Fibroblast of skin of scalp (primary cell): ENCODE measurements around the gene DVL1.
A peak's percentile ranks its signal among the peaks of the same experiment; 100 is the strongest.

Source experiments
- DNase-seq: peaks from one replicate; pipeline ENCODE4 v3.0.0-alpha.2; 2013

The DVL1 gene

DNA sequence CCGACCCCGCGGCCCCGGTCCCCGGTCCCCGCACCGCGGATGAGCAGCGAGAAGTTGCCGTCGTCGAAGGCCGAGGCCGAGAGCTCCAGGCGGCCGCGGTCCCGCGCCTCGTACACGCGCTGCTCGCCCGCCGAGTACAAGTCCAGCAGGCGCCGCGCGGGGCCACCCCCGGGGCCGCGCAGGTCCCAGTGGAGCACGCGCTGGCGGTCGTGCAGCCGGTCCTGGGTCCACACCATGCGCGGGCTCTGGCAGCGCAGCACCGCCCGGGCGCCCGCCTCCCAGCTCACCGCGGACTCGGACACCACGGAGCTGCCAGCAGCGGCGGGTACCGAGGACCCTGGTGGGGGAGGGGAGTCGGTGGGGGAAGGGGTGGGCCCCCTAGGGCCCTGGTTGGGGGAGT, 6.2 kb upstream of the DVL1 start:
- DNase-seq: no peak

DNA sequence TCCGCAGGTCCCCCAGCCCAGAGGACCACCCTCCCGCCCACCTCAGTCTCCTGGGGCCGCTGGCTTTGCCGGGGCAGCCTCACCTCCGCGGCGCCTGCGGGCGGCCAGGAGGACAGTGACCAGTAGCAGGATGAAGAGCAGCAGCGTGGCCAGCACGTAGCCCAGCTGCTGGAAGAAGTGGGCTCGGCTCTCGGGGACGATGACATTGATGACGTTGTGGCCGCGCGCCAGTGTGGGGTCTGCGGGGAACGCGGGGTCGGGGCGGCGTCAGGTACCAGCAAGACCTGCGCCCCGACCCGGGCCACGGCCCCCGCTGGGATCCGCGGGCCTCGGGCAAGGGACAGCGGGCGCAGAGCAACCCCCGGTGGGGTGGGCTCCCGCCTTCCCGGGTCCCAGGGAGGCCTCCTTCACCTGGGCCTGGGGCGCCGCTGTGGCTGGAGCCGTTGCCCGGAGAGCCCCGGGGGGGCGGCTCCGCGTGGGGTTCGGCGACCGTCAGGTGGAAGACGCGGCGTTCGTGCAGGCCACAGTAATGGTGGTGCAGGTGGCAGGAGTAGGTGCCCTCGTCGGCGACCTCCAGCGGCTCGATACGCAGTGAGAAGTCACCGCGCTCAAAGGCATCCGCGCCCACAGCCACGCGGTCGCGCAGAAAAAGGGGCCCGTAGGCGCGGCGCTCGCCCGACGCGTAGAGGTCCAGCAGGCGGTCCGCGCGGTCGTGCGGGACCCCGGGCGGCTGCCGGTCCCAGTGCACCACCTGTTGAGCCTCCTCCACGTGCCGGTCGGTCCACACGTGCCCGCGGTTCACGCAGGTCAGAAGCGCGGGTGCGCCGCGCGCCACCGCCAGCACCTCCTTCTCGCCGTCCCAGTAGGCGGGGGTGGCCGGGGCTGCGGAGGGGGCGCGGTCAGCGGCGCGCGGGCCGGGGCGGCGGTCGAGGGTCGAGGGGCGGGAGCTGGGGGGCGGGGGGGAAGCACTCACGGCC, 5.3 kb upstream of the DVL1 start:
- no peak for DNase-seq

GRCh38 chr1:1353389-1354151, 4.4 kb upstream of the DVL1 start:
- no peak for DNase-seq

DNA sequence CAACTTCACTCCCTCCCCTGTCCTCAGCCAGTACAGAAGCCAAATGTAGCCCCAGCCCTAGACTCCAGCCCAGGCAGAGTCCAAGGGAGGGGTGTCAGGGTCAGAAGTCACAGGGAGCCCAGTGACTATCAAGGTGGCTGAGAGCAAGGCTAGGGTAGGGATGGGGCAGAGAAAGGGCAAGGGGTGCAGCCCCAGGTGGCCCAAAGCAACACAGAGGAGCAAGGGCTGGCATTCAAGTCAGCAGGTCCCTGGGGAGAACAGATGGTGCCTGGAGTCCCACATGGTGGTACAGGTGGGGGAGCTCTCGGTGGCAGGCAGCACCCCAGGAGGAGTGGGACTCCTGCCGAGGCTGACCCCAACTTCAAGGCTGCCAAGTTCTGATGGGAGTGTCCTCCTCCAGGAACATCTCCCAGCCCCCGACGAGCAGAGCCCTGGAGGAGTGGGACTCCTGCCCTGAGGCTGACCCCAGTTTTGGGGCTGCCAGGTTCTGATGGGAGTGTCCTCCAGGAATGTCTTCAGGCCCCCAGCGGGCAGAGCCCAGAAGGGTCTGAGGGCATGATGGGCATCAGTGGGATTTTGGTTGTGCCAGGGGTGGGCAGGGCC, 3.7 kb upstream of the DVL1 start:
- DNase-seq: no peak

- peak; percentile 41 for DNase-seq
Measured at GRCh38 chr1:1351511-1352427, 2.6 kb upstream of the DVL1 start.

DNA sequence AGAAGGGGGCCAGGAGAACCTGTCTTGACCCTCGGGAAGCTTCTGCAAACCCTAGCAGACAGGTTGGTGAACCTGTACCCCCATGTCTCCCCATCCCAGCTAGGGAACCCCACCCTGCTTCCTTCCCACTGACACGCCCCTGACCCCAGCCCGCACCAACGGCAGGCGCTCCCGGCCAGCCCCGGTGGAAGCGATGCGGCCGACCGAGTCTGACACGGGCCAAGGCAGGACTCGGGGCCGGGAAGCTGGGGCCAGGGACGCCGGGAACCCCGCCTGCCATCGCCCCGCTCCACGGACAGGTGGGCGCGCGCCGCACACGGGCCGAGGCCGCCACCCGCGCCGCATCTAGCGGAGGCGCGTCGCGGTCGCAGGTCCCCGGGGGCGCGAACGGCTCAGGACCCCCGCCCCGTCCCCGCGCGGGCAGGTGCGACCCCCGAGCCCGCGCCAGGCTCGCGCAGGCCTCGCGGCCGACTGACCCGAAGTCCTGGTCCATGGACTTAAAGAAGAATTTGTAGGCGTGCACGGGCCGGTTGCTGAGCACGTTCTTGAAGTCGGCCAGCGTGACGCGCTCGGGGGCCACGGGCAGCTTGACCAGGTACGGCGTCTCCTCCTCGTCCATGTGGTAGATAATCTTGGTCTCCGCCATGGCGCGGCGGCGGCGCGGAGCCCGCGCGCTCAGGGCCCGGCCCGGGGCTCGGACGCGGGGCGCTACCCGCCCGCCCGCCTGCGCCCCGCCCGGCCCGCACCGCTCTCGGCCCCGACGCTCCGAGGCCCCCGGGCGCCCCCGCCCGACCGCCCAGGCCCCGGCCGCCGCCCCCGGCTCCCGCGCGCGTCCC, 580 bp downstream of the DVL1 start:
- no peak for DNase-seq

GRCh38 chr1:1347663-1348419, 1.4 kb downstream of the DVL1 start:
- DNase-seq: no peak

DNA sequence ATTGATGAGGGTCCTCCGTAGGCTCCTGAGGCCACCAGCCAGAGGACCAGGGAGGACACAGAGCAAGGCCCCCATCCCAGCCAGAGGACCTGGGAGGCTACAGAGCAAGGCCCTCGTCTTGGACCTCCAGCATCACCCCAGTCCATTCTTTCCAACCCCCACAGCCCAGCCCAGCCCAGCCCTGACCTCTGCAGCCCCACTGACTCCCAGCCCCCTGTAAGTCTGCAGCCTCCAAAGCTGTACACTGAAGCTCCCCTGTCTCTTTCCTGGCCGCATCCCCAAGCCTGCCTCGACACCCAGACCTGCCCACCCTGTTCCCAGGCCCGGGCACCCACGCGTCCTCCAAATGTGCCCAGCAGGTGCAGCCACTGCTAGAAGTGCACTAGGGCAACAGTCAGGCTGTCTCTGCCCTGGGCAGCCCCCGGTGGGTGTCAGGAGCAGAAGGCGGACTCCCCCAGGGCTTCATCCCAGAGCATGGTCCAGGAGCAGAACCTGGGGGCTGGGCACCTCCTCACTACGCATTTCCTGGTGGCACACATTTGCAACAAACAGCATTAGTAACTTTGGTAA, 2.1 kb downstream of the DVL1 start:
- no peak for DNase-seq

DNA sequence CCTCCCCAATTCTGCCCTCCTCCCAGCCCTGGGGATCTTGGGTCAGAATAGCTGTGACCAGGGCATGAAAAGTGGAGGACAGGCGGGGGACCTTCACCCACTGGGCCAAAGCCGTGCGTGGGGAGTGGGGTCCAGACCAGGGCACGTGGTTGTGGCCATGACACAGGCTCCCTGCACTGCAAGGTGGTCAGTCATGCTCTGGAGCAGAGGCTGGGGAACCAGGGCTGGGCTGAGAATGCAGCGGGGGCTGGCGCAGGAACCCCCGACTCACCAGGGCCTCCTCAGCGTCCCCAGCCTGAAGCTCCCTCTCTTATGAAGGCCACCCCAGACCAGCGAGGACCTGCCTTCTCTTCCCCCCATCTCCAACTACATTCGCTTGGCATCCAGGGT, 2.7 kb downstream of the DVL1 start:
- DNase-seq: no peak

GRCh38 chr1:1345860-1346500, 3.2 kb downstream of the DVL1 start:
- DNase-seq: no peak

DNA sequence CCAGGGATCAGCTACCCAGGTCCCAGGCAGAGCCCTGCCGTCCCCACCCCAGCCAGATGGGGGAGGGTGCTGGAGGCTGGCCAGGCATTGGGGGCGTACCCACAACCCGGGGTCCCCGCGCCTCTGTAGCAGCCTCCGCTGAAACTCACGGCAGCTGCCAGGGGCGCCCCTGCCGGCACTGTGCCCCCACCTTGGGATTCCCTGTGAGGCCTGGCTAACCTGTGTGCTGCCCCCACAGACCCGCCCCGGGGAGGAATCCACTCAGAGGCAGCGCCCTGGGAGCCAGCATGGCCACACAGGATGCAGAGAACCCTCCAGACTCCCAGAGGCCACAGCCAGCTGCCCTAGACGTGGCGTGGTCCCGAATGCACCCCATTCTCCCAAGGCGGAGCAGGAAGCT, 3.8 kb downstream of the DVL1 start:
- DNase-seq: no peak

- DNase-seq: peak; percentile 58
Measured at GRCh38 chr1:1344655-1345361, 4.4 kb downstream of the DVL1 start.

DNA sequence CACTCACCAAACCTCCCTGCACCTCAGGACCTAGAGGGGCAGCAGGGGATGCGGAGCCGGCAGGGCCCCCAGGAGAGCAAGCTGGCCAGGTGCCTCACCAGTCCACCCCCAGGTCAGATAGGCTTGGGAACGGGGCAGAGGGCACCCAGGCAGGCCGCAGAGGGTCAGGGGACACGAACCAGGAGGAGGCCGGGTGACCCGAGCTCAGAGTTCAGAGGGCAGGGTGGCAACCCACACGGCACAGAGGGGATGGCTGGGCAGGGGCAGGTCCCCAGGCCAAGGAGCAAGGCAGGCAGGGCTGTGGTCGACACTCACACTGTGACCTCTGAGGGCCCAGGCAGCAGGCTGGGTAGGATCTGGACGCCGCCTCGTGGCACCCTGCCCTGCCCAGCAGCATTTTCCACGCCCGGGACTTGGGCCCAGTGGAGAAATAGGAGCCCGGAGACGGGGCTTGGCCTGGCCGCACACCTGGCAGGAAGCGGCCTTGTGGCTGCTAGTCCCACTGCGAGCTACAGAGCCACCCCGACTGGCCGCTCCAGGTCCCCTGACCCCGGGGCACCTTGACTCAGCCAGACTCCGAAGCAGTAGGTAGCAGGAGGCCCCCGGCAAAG, 5.3 kb downstream of the DVL1 start:
- no peak for DNase-seq

- DNase-seq: no peak
Measured at GRCh38 chr1:1342584-1343115, 6.6 kb downstream of the DVL1 start.

DNA sequence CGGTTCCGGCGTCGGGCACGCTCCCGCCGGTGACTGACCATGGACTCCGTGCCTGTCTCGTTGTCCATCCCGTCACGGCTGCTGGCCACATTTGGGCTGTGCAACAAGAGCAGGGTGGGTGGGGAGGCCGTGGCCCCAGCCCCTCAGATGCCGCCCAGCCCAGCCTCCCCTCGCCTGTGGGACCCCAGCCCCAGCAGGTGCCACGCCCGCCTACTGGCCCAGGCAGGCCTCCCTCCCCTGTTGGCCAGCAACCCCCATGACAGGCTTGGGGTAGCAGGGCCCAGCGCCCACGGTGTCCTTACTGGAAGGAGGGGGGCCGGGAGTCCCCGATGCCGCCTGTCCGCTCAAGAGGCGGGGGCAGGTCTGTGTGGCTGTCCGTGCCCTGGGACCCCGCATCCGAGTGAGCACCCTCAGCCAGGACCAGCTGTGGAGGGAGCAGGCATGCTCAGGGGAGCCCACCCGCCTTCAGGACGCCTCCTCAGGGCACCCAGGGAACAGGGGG, 7.1 kb downstream of the DVL1 start:
- no peak for DNase-seq

- DNase-seq: no peak
Measured at GRCh38 chr1:1341549-1342021, 7.6 kb downstream of the DVL1 start.

GRCh38 chr1:1340791-1341548, 8.2 kb downstream of the DVL1 start:
- no peak for DNase-seq
